CD4-positive, alpha-beta T cell treated with Interleukin-6 at 100 ng/mL for 8 hours (primary cell): ENCODE measurements around the gene ZNF669.
A peak's percentile ranks its signal among the peaks of the same experiment; 100 is the strongest.

Source experiments
- DNase-seq: peaks from one replicate; pipeline ENCODE4 v3.0.0-alpha.2; 2020; ENCODE audit warnings: mixed read lengths, low spot score

ZNF669 gene

GRCh38 chr1:247111259-247111699 is 7.1 kb upstream of the ZNF669 start:
- DNase-seq: no peak

- no peak for DNase-seq
These were observed 6.6 kb upstream of the ZNF669 start for GRCh38 chr1:247110627-247111258.

GRCh38 chr1:247107694-247108093 is 3.5 kb upstream of the ZNF669 start:
- no peak for DNase-seq

- DNase-seq: no peak
These were observed 1.8 kb upstream of the ZNF669 start for GRCh38 chr1:247105966-247106365.

GRCh38 chr1:247104965-247105364 is 809 bp upstream of the ZNF669 start:
- DNase-seq: no peak

- DNase-seq: no peak
These were observed 1.8 kb downstream of the ZNF669 start for GRCh38 chr1:247102381-247102780.

GRCh38 chr1:247100676-247101279 is 3.4 kb downstream of the ZNF669 start:
- DNase-seq: no peak

- DNase-seq: no peak
These were observed 7.2 kb downstream of the ZNF669 start for GRCh38 chr1:247096958-247097357.

- no peak for DNase-seq
These were observed 7.6 kb downstream of the ZNF669 start for GRCh38 chr1:247096544-247096943.

GRCh38 chr1:247096112-247096511 is 8.0 kb downstream of the ZNF669 start:
- no peak for DNase-seq

GRCh38 chr1:247090455-247090854 is 13.7 kb downstream of the ZNF669 start:
- DNase-seq: no peak

GRCh38 chr1:247089616-247090375 is 14.4 kb downstream of the ZNF669 start:
- DNase-seq: no peak

- no peak for DNase-seq
These were observed 15.2 kb downstream of the ZNF669 start for GRCh38 chr1:247088967-247089366.

GRCh38 chr1:247087256-247087655 is 16.9 kb downstream of the ZNF669 start:
- DNase-seq: no peak

GRCh38 chr1:247085310-247085709 is 18.8 kb downstream of the ZNF669 start:
- no peak for DNase-seq

GRCh38 chr1:247084771-247085170 is 19.4 kb downstream of the ZNF669 start:
- no peak for DNase-seq

- DNase-seq: no peak
These were observed 24.8 kb downstream of the ZNF669 start for GRCh38 chr1:247079141-247079874.

- DNase-seq: peak; percentile 81
These were observed 25.7 kb downstream of the ZNF669 start, which contains the start of gene ZNF670 for GRCh38 chr1:247078258-247079140. ZNF670 (minus strand) TSS chr1:247078811; CDS start chr1:247078596, 215 bp downstream.

GRCh38 chr1:247077876-247078257 is 26.3 kb downstream of the ZNF669 start:
- DNase-seq: no peak

GRCh38 chr1:247077213-247077612 is 26.9 kb downstream of the ZNF669 start:
- no peak for DNase-seq

GRCh38 chr1:247070645-247071044 is 33.5 kb downstream of the ZNF669 start:
- DNase-seq: no peak
